T47D (cell line): ENCODE data around the gene SMU1.

Experiments
- DNase-seq, 2 experiments: peaks; one replicate each; pipeline versions ENCODE4 v3.0.0 to v3.0.0-alpha.2; 2011 to 2012; ENCODE audit warnings: low read depth in 1 of 2, low spot score in 1 of 2
- JUND ChIP-seq: IDR thresholded peaks from 2 replicates; pipeline ENCODE4 v1.6.1; 2012; ENCODE audit warnings: low read depth
- in situ Hi-C: cut with HindIII; loops from 2 replicates; pipeline ENCODE4 v1.10.0; 2016; ENCODE audit warnings: low sequenced_read_pairs, low pct_unique_long_range_greater_than_20kb

Gene SMU1

DNA sequence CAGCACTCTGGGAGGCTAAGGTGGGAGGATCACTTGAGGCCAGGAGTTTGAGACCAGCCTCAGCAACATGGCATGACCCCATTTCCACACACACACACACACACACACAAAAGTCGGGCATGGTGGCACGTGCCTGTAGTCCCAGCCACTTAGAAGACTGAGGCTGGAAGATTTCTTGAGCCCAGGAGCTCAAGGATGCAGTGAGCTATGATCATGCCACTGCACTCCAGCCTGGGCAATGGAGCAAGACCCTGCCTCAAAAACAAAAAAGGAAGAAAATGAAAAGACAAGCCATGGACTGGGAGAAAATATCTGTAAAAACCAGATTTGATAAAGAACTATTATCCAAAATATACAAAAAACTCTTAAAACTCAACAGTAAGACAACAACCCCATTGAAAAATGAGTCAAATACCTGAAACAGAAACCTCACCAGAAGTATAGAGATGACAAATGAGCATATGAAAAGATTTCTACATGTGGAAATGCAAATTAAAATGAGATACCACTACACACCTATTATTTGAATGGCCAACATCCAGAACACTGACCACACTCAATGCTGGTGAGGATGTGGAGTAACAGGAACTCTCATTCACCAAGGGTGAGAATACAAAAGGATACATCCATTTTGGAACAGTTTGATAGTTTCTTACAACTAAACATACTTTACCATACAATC lies 26.7 kb downstream of the SMU1 start:
- no peak for TF ChIP-seq JUND
- no peak for DNase-seq
- in situ Hi-C loops: no loop called here

DNA sequence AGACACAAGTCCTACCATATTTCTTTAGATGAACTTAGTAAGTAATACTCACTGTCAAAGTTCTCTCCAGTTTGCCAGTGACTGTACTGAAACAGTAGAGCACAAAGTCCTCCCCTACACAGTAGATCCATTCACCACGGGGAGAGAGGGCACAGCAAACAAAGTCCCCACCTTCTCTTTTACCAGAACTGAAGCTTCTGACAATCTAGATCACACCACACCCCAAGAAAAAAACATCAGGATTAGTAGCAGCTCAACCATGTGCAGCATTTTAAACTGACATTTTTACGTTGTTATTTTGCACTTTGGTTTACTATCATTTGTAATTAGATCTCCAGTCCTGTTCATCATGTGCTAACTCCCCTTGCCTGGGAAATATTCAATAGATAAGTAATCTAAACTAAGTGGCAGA lies 28.4 kb downstream of the SMU1 start:
- in situ Hi-C loops: no loop called here
- no peak for DNase-seq
- TF ChIP-seq JUND: no peak

DNA sequence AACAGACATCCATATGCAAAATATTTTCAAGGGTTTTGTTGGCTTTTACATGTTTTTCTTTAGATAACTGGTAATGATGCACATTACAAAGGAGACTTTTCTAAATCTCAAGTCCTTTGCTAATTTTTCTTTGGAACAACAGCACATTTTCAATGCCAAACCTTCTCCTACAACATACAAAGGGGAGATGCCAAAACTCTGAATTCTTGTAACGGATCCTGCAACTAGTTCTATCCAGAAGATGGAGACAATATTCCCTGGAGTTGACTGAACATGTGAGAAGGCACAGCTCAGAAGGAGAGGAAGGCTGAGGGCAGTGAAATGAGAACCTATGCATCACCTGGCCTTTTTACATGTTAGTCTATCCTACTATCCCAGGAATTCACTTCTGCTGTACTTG lies 30.4 kb downstream of the SMU1 start:
- in situ Hi-C loops: no loop called here
- TF ChIP-seq JUND: no peak
- no peak for DNase-seq

DNA sequence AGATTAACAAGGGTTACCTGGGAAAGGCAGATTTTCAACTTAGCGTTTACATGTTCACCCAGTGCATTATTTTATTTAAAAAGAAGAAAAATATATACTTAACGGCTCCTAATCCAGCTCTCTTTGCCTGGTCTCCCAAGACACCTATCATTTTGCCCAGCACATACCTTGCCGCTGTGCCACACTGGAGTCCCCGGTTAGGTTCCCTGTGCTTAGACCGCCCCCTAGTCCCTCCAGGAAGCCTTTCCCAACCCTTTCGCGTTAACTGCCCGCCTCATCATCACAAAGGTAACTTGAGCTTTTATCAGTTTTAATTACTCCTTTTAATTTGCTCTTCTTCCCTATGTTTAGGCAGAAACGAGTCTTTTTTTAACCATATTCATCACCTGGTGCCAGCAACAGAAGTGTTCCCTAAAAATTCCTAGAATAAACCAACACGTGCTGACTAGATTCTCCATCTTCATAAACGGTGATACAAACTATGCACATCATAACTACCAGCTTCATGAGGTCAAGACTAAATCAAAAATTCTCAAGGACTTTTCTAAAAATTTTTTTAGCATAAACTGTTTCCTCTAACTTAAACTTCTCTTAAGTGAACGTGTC lies 31.7 kb downstream of the SMU1 start:
- in situ Hi-C loops: no loop called here
- peak; percentile 39 to 41 for DNase-seq
- TF ChIP-seq JUND: no peak

DNA sequence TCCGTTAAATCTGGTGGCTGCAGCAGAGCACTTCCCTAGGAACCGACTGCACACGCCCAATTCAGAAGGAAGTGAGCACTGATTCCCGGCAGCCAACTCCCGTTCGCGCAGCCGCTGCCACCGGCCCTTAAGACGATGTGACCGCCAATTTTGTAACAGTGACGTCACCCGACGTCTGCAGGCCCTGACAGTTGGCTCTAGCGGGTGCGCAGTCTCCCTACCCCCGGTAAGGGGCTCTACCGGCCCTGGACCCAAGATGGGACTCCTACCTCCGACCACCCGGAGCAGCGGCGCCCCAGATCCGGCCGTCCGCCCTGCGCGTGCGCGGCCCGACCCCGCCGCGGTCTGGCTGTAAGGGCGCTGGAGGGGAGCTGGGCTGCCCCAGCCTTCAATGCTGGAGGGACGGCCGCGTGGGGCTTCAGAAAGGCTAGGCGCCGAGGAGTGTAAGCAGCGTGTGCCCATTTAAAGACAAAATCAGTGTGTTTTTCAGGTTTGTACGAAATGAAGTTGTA lies 32.3 kb downstream of the SMU1 start:
- in situ Hi-C loops: no loop called here
- peak; percentile 35 to 74 for DNase-seq
- TF ChIP-seq JUND: no peak

DNA sequence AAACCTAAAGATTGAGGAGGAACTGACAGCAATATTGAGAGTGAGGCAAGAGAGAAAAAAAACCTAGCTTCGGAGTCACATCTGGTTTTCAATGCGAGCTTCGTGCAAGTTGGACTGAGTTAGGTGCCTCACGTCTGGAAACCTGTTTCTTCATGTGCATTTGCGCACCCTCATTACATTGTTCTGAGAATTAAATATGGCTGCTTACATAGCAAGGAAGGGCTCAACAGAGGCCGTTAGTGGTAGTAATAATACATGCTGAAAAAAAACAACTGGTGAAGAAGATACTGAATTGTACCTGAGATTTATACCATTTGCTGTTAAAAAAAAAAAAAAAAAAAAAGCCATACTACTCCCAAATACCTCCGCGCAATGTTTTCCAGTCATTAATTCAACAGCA lies 32.8 kb downstream of the SMU1 start:
- in situ Hi-C loops: no loop called here
- no peak for TF ChIP-seq JUND
- no peak for DNase-seq

DNA sequence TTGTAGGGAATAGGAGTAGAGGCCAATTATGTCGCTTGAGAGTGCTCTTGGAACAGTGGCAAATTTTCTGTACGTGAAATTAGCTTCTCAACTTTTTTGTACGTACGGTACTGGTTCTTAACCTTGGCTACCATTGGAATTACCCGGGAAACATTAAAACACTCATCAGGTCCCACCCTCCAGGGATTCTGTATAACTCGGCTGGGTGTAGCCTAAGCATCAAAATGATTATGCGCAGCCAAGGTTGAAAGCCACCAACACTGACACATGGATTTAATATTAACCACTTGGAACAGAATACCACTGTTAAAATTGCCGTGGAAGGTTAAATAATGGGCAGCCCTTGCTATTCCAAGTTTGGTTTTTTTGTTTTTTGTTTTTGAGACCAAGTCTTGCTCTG lies 34.0 kb downstream of the SMU1 start:
- in situ Hi-C loops: no loop called here
- TF ChIP-seq JUND: no peak
- DNase-seq: no peak

DNA sequence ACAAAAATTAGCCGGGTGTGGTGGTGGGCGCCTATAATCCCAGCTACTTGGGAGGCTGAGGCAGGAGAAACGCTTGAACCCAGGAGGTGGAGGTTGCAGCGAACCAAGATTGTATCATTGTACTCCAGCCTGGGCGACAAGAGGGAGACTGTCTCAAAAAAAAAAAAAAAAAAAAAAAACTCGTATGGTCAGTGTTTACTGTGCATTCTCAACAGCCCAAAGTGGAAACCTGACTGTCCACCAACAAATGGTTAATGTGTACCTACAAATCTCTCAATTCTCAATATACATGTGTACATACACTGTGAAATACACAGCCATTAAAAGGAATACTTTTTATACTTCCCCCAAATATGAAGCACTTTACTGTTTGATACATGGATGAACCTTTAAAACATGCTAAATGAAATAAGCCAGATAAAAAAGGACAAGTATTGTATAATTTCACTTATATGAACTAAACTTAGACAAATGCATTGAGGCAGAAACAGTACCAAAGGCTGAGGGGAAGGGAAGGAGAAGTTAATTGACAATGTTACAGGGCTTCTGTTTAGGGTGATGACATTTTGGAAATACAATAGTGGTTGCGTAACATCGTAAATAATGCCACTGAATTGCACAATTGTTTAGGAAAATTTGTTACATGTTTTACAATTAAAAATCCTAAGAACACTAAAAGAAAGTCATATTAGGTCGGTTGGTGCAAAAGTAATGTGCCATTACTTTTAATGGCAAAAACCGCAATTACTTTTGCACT lies 34.9 kb downstream of the SMU1 start:
- in situ Hi-C loops: no loop called here
- no peak for DNase-seq
- TF ChIP-seq JUND: no peak

DNA sequence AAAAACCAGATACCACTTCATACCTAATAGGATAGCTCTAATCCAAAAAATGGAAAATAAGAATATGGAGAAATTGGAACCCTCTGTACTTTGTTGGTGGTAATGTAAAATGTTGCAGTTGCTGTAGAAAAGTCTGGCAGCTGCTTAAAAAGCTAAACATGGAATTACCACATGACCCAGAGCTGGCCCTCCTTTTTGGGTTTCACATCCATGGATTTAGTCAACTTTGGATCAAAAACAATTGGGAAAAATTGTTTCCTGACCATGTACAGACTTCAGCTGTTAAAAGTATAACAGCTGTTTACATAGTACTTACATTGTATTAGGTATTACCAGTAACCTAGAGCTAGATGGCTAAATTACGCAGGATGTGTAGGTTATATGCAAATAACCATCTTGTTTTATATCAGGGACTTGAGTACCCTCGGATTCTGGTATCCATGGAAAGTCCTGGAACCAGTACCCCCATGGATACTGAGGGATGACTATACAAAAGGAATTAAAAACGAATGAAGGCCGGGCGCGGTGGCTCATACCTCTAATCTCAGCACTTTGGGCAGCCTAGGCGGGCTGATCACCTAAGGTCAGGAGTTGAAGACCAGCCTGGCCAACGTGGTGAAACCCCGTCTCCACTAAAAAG lies 35.6 kb downstream of the SMU1 start:
- in situ Hi-C loops: no loop called here
- no peak for TF ChIP-seq JUND

DNA sequence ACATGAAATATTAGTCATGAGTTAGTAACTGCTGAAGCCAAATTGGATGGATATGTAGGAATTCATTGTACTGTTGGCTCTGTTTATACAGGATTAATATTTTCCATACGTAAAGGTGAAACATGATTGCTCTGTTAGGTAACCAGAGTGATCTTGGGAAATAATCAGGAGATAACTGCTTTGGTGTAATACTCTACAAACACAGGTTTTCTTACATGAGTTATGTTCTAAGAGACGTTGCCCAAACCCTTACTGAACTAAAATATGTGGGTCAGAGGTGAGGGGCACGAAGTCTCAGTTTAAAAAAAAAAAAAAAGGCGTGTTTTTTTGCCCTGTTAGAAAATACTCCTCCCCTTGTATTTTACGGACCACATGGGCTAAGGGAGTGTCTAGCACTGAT lies 43.6 kb downstream of the SMU1 start:
- in situ Hi-C loops: no loop called here
- no peak for DNase-seq
- no peak for TF ChIP-seq JUND

More for the DNA sequence above, 35.6 kb downstream of the SMU1 start:
- DNase-seq: no peak

DNA sequence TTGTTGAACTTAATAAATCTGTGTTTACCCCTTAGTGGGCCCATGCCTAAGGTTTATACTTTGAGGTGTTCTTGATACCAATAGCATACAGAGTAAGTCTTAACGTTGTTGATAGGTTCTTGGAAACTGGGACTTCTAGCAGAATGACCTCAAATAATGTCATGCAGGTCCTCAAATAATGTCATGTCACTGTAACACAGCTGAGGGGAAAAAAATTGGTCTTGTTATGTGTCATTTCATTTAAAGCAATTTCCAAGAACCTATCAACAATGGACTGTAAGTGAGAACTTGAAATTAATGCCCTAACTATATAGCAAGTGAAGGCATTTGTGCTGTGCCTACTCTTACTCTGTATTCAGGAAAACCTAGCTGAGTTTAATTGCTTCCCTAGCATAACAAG lies 44.2 kb downstream of the SMU1 start:
- no peak for DNase-seq
- in situ Hi-C loops: no loop called here
- TF ChIP-seq JUND: no peak

DNA sequence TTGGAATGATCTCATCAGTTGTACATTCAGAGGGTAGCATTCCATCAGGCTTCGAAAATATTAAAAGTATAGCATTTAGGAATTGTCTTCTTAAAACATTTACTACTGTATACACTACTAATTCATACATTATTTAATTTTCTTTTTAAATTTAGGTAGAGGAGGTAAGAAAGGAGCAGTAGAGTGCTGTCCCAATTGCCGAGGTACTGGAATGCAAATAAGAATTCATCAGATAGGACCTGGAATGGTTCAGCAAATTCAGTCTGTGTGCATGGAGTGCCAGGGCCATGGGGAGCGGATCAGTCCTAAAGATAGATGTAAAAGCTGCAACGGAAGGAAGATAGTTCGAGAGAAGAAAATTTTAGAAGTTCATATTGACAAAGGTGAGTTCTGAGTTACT lies 46.2 kb downstream of the SMU1 start:
- no peak for TF ChIP-seq JUND
- DNase-seq: peak in 1 of 2 experiments; percentile 60
- in situ Hi-C loops: no loop called here

DNA sequence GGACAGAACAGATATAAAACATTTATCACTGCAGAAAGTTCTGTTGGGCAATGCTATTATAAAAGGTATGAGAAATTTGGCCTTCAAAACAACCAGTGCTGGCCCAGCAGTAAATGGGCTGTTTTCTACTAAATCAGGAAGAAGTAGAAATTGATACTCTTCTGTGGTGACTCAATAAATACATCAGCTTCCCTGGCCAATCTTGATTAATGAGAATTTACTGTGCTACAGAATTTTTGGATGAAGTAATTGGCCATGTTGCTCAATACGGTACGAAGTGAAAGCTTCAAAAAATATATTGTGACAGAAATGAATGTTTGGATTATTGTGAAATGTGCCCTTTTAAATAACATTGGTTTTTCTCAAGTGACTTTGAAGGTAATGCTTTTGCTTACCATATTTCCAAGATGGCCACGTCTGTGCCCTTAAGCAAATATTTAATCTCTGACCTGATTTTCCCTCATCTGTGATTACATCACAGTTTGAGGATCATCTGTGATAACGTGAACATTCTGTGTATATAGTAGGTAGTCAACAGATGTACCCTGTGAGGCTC lies 47.2 kb downstream of the SMU1 start:
- in situ Hi-C loops: no loop called here
- TF ChIP-seq JUND: no peak
- no peak for DNase-seq
